Measurements from ENCODE around the gene CCDC92. TPM values are rescaled to one million over a fixed set of nuclear protein-coding genes. Genes with fewer than 3 reads are reported as not detected.

Gene CCDC92
- polyA plus RNA-seq, 1 experiment, result 52.2 TPM

GRCh38 chr12:123931686-123932321, 40.8 kb downstream of the CCDC92 start:
- CTCF ChIA-PET, result interaction anchor here (0.7 kb wide), 1 partner anchor 27 kb away, joined by 7 read pairs; no protein-coding TSS in a partner anchor
- H3K27me3 ChIP-seq (ENCODE audit: control insufficient read depth, insufficient read depth, low read length), result no peaks in the 10 kb centered on the region
- POLR2A ChIA-PET, result no interaction called here
- no peak overlapping the region for H3K27ac ChIP-seq (ENCODE audit: low read depth, low read length)
- no peak for DNase-seq (ENCODE audit: low read depth, low spot score)
- H3K4me3 ChIP-seq (ENCODE audit: low read depth, low read length), result no peak overlapping the region
- TF ChIP-seq CTCF (IDR thresholded peaks at IDR 0.05; ENCODE audit: low read depth, low read length), result no peak
- peaks cover 12% of the 10 kb centered on the region; the same call in 1 of the 2 replicates for H3K9me3 ChIP-seq (ENCODE audit: control insufficient read depth, insufficient read depth, low read length)

GRCh38 chr12:123929946-123930583, 42.6 kb downstream of the CCDC92 start:
- Histone ChIP-seq H3K27ac (ENCODE audit: low read depth, low read length) (no peak overlapping the region), H3K4me3 (ENCODE audit: low read depth, low read length) (no peak overlapping the region), H3K27me3 (ENCODE audit: control insufficient read depth, insufficient read depth, low read length) (no peaks in the 10 kb centered on the region), H3K9me3 (ENCODE audit: control insufficient read depth, insufficient read depth, low read length) (peaks cover 12% of the 10 kb centered on the region; the same call in 1 of the 2 replicates)
- TF ChIP-seq CTCF (IDR thresholded peaks at IDR 0.05; ENCODE audit: low read depth, low read length), result no peak
- DNase-seq (ENCODE audit: low read depth, low spot score), result no peak
- ChIA-PET POLR2A (no interaction called here), CTCF (no interaction called here)

- peaks cover 12% of the 10 kb centered on the region; the same call in 1 of the 2 replicates for H3K9me3 ChIP-seq (ENCODE audit: control insufficient read depth, insufficient read depth, low read length)
- no peak overlapping the region for H3K27ac ChIP-seq (ENCODE audit: low read depth, low read length)
- DNase-seq (ENCODE audit: low read depth, low spot score), result no peak
- ChIA-PET CTCF (no interaction called here), POLR2A (no interaction called here)
- no peak for TF ChIP-seq CTCF (IDR thresholded peaks at IDR 0.05; ENCODE audit: low read depth, low read length)
- no peaks in the 10 kb centered on the region for H3K27me3 ChIP-seq (ENCODE audit: control insufficient read depth, insufficient read depth, low read length)
- no peak overlapping the region for H3K4me3 ChIP-seq (ENCODE audit: low read depth, low read length)
Measured at GRCh38 chr12:123928897-123929296, 43.7 kb downstream of the CCDC92 start.

- Histone ChIP-seq H3K9me3 (ENCODE audit: control insufficient read depth, insufficient read depth, low read length) (peaks cover 12% of the 10 kb centered on the region; the same call in 1 of the 2 replicates), H3K27me3 (ENCODE audit: control insufficient read depth, insufficient read depth, low read length) (no peaks in the 10 kb centered on the region), H3K27ac (ENCODE audit: low read depth, low read length) (no peak overlapping the region), H3K4me3 (ENCODE audit: low read depth, low read length) (no peak overlapping the region)
- POLR2A ChIA-PET, result no interaction called here
- TF ChIP-seq CTCF (IDR thresholded peaks at IDR 0.05; ENCODE audit: low read depth, low read length), result no peak
- CTCF ChIA-PET, result interaction anchor here (0.6 to 1.0 kb wide), 2 partner anchors 10 to 23 kb away, joined by 3 read pairs; no protein-coding TSS in a partner anchor
- DNase-seq (ENCODE audit: low read depth, low spot score), result no peak
Measured at GRCh38 chr12:123928274-123928865, 44.3 kb downstream of the CCDC92 start.

- no peaks in the 10 kb centered on the region for H3K27me3 ChIP-seq (ENCODE audit: control insufficient read depth, insufficient read depth, low read length)
- H3K27ac ChIP-seq (ENCODE audit: low read depth, low read length), result no peak overlapping the region
- no peak overlapping the region for H3K4me3 ChIP-seq (ENCODE audit: low read depth, low read length)
- DNase-seq (ENCODE audit: low read depth, low spot score), result no peak
- ChIA-PET CTCF (no interaction called here), POLR2A (no interaction called here)
- no peak for TF ChIP-seq CTCF (IDR thresholded peaks at IDR 0.05; ENCODE audit: low read depth, low read length)
- no peaks in the 10 kb centered on the region; the same call in 1 of the 2 replicates for H3K9me3 ChIP-seq (ENCODE audit: control insufficient read depth, insufficient read depth, low read length)
Measured at GRCh38 chr12:123924539-123924938, 48.1 kb downstream of the CCDC92 start.

All from AG04450 (cell line).